Progenitor cell of endocrine pancreas (in vitro differentiated cells): ENCODE data around the gene TLCD4. TPM values are rescaled to one million over a fixed set of nuclear protein-coding genes. Genes with fewer than 3 reads are reported as not detected.
A peak's percentile ranks its signal among the peaks of the same experiment; 100 is the strongest.
"Not testable (repeated sequence)": the region's sequence is repeated elsewhere in the genome, so short reads cannot be mapped to it uniquely, and the experiment has no call there.

Experiments used
- DNase-seq: peaks from one replicate; pipeline ENCODE4 v3.0.0; 2021; ENCODE audit warnings: low spot score; ENCODE audit not compliant: unreplicated experiment
- H3K27ac Mint-ChIP-seq: 2 replicates; pipeline ENCODE4 v1.8.0; 2021; ENCODE audit warnings: mild to moderate bottlenecking, moderate library complexity, mixed read lengths
- H3K27me3 Mint-ChIP-seq: 2 replicates; pipeline ENCODE4 v1.8.0; 2021; ENCODE audit warnings: mixed read lengths
- H3K36me3 Mint-ChIP-seq: 2 replicates; pipeline ENCODE4 v1.8.0; 2022; ENCODE audit warnings: mixed read lengths; ENCODE audit not compliant: insufficient read depth
- H3K4me1 Mint-ChIP-seq: 2 replicates; pipeline ENCODE4 v1.8.0; 2021; ENCODE audit warnings: low read depth, mixed read lengths
- H3K4me3 Mint-ChIP-seq: 2 replicates; pipeline ENCODE4 v1.8.0; 2021; ENCODE audit warnings: low read depth, mild to moderate bottlenecking, moderate library complexity, mixed read lengths
- H3K9me3 Mint-ChIP-seq: 2 replicates; pipeline ENCODE4 v1.8.0; 2021; ENCODE audit warnings: low read depth, mixed read lengths
- total RNA-seq: library from RNA; stranded (reverse); gene quantifications from 2 replicates; pipeline ENCODE4 v1.2.1, GENCODE V29; 2021
- TF ChIP-seq, protein P1 (sequence below): fragments of 200-600 bp; sonication (generic); IDR thresholded peaks from one replicate; pipeline ENCODE4 v1.5.0; 2021; ENCODE audit warnings: antibody characterized with exemption, mild to moderate bottlenecking; ENCODE audit not compliant: unreplicated experiment

Gene TLCD4
- total RNA-seq, 1 donor from 2014 or later, result 34.2 TPM

DNA sequence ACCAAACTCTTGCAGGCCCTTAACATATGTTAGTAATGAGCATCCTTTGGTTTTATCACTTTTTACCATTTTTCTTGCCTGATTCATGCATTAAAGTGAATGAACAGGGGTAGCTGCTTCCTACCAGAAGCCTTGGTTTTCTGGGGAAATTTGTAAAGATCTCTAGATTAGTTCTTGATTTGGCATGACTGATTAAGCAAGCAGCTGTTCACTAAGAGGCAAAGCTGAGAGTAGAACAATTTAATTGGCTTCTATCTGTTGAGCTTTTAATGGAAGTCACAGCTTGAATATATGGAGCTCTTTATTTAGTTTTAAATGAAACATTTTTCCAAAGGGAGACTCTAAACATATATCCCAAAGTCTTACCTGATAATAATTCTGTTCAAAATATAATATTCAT lies 23.6 kb downstream of the TLCD4 start:
- Mint-ChIP-seq H3K9me3 (no peaks in the 10 kb centered on the region), H3K27ac (peak overlapping the region; percentile 69), H3K4me3 (no peak overlapping the region), H3K27me3 (no peaks in the 10 kb centered on the region), H3K4me1 (peaks cover 2% of the 10 kb centered on the region), H3K36me3 (peaks cover 6% of the 10 kb centered on the region)
- TF ChIP-seq, protein P1, sequence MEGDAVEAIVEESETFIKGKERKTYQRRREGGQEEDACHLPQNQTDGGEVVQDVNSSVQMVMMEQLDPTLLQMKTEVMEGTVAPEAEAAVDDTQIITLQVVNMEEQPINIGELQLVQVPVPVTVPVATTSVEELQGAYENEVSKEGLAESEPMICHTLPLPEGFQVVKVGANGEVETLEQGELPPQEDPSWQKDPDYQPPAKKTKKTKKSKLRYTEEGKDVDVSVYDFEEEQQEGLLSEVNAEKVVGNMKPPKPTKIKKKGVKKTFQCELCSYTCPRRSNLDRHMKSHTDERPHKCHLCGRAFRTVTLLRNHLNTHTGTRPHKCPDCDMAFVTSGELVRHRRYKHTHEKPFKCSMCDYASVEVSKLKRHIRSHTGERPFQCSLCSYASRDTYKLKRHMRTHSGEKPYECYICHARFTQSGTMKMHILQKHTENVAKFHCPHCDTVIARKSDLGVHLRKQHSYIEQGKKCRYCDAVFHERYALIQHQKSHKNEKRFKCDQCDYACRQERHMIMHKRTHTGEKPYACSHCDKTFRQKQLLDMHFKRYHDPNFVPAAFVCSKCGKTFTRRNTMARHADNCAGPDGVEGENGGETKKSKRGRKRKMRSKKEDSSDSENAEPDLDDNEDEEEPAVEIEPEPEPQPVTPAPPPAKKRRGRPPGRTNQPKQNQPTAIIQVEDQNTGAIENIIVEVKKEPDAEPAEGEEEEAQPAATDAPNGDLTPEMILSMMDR, result no peak
- DNase-seq, result no peak

DNA sequence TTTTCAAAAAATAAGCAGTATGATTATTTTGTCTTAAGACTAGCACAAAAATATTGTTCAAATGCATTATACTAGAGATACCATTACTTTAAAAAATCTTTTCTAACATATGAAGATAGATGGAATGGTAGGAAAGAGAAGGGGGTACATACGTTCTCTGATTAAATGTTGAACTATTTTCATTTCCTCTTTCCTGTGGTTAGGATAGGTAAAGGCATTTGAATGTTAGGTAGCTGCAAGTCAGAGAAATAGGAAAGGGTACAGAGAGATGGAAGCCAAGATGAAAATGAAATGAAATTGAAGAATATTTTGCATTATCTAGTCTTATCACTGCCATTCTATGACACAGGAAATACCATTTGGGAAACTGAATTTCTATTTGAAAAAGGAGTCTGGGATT lies 28.3 kb downstream of the TLCD4 start:
- peaks cover 2% of the 10 kb centered on the region for H3K4me1 Mint-ChIP-seq
- no peak overlapping the region for H3K4me3 Mint-ChIP-seq
- no peaks in the 10 kb centered on the region for H3K9me3 Mint-ChIP-seq
- no peak overlapping the region for H3K27ac Mint-ChIP-seq
- H3K27me3 Mint-ChIP-seq, result no peaks in the 10 kb centered on the region
- DNase-seq, result no peak
- TF ChIP-seq, protein P1, result no peak
- H3K36me3 Mint-ChIP-seq, result peaks cover 11% of the 10 kb centered on the region

DNA sequence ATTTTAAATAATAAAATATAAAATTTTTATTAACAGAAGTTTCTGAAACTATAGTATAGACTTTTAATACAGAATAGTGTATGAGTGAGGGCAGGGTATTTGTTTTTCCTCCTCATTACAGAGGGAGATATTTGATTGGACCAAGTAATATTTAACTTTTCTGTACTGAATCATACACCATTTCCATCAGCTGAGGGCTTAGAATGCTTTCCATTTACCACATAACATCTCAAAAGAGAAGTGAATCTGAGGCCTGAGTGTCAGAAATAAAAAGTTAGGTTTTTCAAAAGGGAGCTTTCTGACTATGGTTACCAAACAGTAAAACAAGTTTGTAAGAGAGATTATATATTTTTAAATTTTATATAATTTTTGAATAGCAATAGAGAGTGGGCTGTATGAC lies 29.5 kb downstream of the TLCD4 start:
- peaks cover 2% of the 10 kb centered on the region for H3K4me1 Mint-ChIP-seq
- peaks cover 14% of the 10 kb centered on the region for H3K36me3 Mint-ChIP-seq
- TF ChIP-seq, protein P1, result no peak

DNA sequence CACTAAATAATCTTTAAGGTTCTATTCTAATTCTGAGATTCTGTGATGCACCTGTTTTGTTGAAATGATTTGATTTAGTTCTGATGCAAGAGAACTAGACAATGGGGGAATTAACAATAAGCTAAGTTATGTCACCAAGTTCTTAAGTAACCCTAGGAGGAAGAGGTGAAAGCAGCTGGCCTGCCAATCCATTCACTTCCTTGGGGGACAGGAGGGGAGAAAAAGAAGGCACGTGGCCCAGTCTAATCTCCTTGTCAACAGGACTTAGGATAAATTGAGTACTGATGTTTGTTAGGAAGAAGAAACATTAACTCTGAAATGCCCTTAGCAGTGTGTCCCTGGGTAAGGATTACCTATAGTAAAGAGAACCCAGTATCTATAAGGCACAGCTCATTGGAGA lies 36.9 kb downstream of the TLCD4 start:
- Mint-ChIP-seq H3K4me1 (peaks cover 4% of the 10 kb centered on the region), H3K27ac (no peak overlapping the region), H3K9me3 (no peaks in the 10 kb centered on the region), H3K4me3 (no peak overlapping the region), H3K36me3 (peaks cover 25% of the 10 kb centered on the region), H3K27me3 (no peaks in the 10 kb centered on the region)
- no peak for DNase-seq
- TF ChIP-seq, protein P1, result no peak

More for the DNA sequence above, 29.5 kb downstream of the TLCD4 start:
- no peak for DNase-seq
- no peaks in the 10 kb centered on the region for H3K27me3 Mint-ChIP-seq
- no peak overlapping the region for H3K4me3 Mint-ChIP-seq
- H3K9me3 Mint-ChIP-seq, result no peaks in the 10 kb centered on the region
- no peak overlapping the region for H3K27ac Mint-ChIP-seq

DNA sequence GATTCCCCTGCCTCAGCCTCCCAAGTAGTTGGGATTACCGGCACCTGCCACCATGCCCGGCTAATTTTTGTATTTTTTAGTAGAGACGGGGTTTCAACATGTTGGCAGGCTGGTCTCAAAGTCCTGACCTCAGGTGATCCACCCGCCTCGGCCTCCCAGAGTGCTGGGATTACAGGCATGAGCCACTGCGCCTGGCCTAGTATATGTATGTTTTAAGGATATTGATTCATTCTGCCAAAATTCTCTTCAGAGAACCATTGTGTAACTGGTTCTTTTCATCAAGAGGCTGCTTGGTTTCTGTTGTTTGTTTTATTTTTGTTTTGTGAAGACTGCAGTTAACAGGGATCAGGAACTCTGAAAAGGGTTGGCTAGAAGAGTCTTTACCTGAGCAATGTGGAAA lies 48.4 kb downstream of the TLCD4 start:
- H3K27ac Mint-ChIP-seq, DNase-seq, H3K4me1 Mint-ChIP-seq, H3K4me3 Mint-ChIP-seq, H3K27me3 Mint-ChIP-seq: not testable (repeated sequence)
- Mint-ChIP-seq H3K36me3 (peaks cover 50% of the 10 kb centered on the region), H3K9me3 (peaks cover 12% of the 10 kb centered on the region)

Other genes starting within 250 kb of the TLCD4 start
- 341 and 342 TPM in 2 replicates for gene CNN3, start 190.2 kb upstream of the TLCD4 start, total RNA-seq
- gene ALG14, start 44.4 kb upstream of the TLCD4 start, total RNA-seq, result 9.7 and 10.5 TPM in 2 replicates
- 32.2 and 33.0 TPM in 2 replicates for gene RWDD3, start 116.9 kb downstream of the TLCD4 start, total RNA-seq